Muscle layer of duodenum (tissue), 2 donors: ENCODE data around the gene SETBP1.

Experiments
- H3K27ac ChIP-seq: one replicate; pipeline ENCODE4 v1.7.0; 2013; ENCODE audit warnings: mild to moderate bottlenecking, low read length
- H3K27me3 ChIP-seq: one replicate; pipeline ENCODE4 v1.7.0; 2013; ENCODE audit warnings: low read depth, mild to moderate bottlenecking, control low read depth, low read length
- H3K36me3 ChIP-seq, 2 donors: one replicate each; pipeline ENCODE4 v1.7.0; 2013; ENCODE audit warnings: low read length in 2 of 2, control low read depth in 1 of 2, mild to moderate bottlenecking in 1 of 2; ENCODE audit not compliant: insufficient read depth in 2 of 2, control insufficient read depth in 1 of 2
- H3K4me1 ChIP-seq, 2 donors: one replicate each; pipeline ENCODE4 v1.7.0; 2013; ENCODE audit warnings: low read length in 2 of 2, mild to moderate bottlenecking in 2 of 2, control low read depth in 1 of 2, moderate library complexity in 1 of 2; ENCODE audit not compliant: insufficient read depth in 2 of 2, control insufficient read depth in 1 of 2
- H3K4me3 ChIP-seq, 2 donors: one replicate each; pipeline ENCODE4 v1.7.0; 2013; ENCODE audit warnings: low read length in 2 of 2, low read depth in 1 of 2, mild to moderate bottlenecking in 1 of 2
- H3K9me3 ChIP-seq, 2 donors: one replicate each; pipeline ENCODE4 v1.7.0; 2013; ENCODE audit warnings: low read length in 2 of 2, control low read depth in 1 of 2, mild to moderate bottlenecking in 1 of 2; ENCODE audit not compliant: control insufficient read depth in 1 of 2
- donor health status: healthy.

Gene SETBP1

DNA sequence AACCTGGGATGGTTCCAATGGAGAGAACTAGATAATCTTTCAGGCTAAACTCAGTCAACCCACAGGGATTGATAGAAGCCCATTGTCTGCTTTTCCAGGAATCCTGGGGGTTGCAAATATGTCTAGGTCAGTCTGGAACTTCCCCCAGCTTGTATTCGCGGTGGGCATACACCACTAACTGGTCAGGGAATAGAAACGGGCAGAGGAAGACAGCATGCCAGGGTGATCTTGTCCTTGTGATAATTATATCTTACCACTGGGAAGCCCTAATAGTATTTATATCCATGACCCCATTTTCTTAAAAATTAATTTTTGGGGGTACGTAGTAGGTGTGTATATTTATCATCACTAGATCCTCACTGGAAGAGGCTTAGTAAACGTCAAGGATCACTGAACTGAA is 101.9 kb downstream of the SETBP1 start:
- Histone ChIP-seq H3K27me3 (no peaks in the 10 kb centered on the region), H3K27ac (no peak overlapping the region), H3K4me1 (peaks cover 10 to 42% of the 10 kb centered on the region in 2 donors), H3K9me3 (no peaks in the 10 kb centered on the region), H3K36me3 (no peaks in the 10 kb centered on the region), H3K4me3 (no peak overlapping the region)

- peaks cover 10 to 39% of the 10 kb centered on the region in 2 donors for H3K4me1 ChIP-seq
- H3K9me3 ChIP-seq = no peaks in the 10 kb centered on the region
- no peak overlapping the region for H3K27ac ChIP-seq
- no peak overlapping the region for H3K4me3 ChIP-seq
- no peaks in the 10 kb centered on the region for H3K36me3 ChIP-seq
- no peaks in the 10 kb centered on the region for H3K27me3 ChIP-seq
Observed at GRCh38 chr18:44783371-44783770, 102.7 kb downstream of the SETBP1 start.

- H3K27ac ChIP-seq = no peak overlapping the region
- peaks cover 15 to 45% of the 10 kb centered on the region in 2 donors for H3K4me1 ChIP-seq
- no peaks in the 10 kb centered on the region for H3K27me3 ChIP-seq
- H3K36me3 ChIP-seq = no peaks in the 10 kb centered on the region
- no peaks in the 10 kb centered on the region for H3K9me3 ChIP-seq
- H3K4me3 ChIP-seq = no peak overlapping the region
Observed at GRCh38 chr18:44786257-44786656, 105.6 kb downstream of the SETBP1 start.

- Histone ChIP-seq H3K4me3 (no peak overlapping the region), H3K36me3 (no peaks in the 10 kb centered on the region), H3K27me3 (no peaks in the 10 kb centered on the region), H3K4me1 (peaks cover 16 to 44% of the 10 kb centered on the region in 2 donors), H3K27ac (no peak overlapping the region), H3K9me3 (no peaks in the 10 kb centered on the region)
Observed at GRCh38 chr18:44786688-44787087, 106.0 kb downstream of the SETBP1 start.

- no peaks in the 10 kb centered on the region for H3K9me3 ChIP-seq
- H3K27me3 ChIP-seq = no peaks in the 10 kb centered on the region
- H3K36me3 ChIP-seq = no peaks in the 10 kb centered on the region
- peaks cover 16 to 54% of the 10 kb centered on the region in 2 donors for H3K4me1 ChIP-seq
- H3K4me3 ChIP-seq = no peak overlapping the region
- no peak overlapping the region for H3K27ac ChIP-seq
Observed at GRCh38 chr18:44788334-44788733, 107.6 kb downstream of the SETBP1 start.

GRCh38 chr18:44789710-44790109 is 109.0 kb downstream of the SETBP1 start:
- Histone ChIP-seq H3K27me3 (no peaks in the 10 kb centered on the region), H3K27ac (peak overlapping the region; percentile 84), H3K9me3 (no peaks in the 10 kb centered on the region), H3K4me3 (no peak overlapping the region), H3K4me1 (peaks cover 16 to 61% of the 10 kb centered on the region in 2 donors), H3K36me3 (no peaks in the 10 kb centered on the region)

- Histone ChIP-seq H3K27me3 (no peaks in the 10 kb centered on the region), H3K9me3 (no peaks in the 10 kb centered on the region), H3K4me1 (peaks cover 16 to 56% of the 10 kb centered on the region in 2 donors), H3K27ac (peak overlapping the region; percentile 84), H3K4me3 (no peak overlapping the region), H3K36me3 (no peaks in the 10 kb centered on the region)
Observed at GRCh38 chr18:44790860-44791259, 110.2 kb downstream of the SETBP1 start.

- Histone ChIP-seq H3K4me1 (peaks cover 16 to 53% of the 10 kb centered on the region in 2 donors), H3K4me3 (no peak overlapping the region), H3K9me3 (no peaks in the 10 kb centered on the region), H3K27ac (peak overlapping the region; percentile 84), H3K36me3 (no peaks in the 10 kb centered on the region), H3K27me3 (no peaks in the 10 kb centered on the region)
Observed at GRCh38 chr18:44791520-44791919, 110.8 kb downstream of the SETBP1 start.

GRCh38 chr18:44792456-44793061 is 111.9 kb downstream of the SETBP1 start:
- H3K36me3 ChIP-seq = no peaks in the 10 kb centered on the region
- H3K9me3 ChIP-seq = no peaks in the 10 kb centered on the region
- H3K27me3 ChIP-seq = no peaks in the 10 kb centered on the region
- peak overlapping the region; percentile 84 for H3K27ac ChIP-seq
- H3K4me3 ChIP-seq = no peak overlapping the region
- peaks cover 16 to 52% of the 10 kb centered on the region in 2 donors for H3K4me1 ChIP-seq

GRCh38 chr18:44793194-44793593 is 112.5 kb downstream of the SETBP1 start:
- Histone ChIP-seq H3K4me3 (no peak overlapping the region), H3K9me3 (no peaks in the 10 kb centered on the region), H3K27me3 (no peaks in the 10 kb centered on the region), H3K4me1 (peaks cover 16 to 50% of the 10 kb centered on the region in 2 donors), H3K36me3 (no peaks in the 10 kb centered on the region), H3K27ac (peak overlapping the region; percentile 84)

DNA sequence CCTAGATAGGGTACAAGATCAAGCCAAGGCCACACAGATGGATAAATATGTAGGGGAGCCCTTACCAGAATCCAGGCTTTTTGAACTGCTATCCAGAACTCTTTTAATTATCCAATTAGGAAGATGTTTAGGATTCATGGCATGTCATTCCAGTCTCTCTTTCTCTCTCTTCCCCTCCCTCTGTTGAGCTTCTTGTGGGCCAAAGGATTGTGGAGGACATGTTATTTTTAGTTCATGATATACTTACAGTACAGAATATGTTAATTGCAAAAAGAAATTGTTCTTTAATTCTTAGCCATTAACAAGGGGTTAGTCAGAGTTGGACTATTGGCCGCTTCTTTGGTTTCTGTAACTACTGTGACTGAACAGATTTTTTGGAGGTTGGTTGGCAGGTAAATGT is 113.0 kb downstream of the SETBP1 start:
- peaks cover 16 to 46% of the 10 kb centered on the region in 2 donors for H3K4me1 ChIP-seq
- H3K27ac ChIP-seq = peak overlapping the region; percentile 84

DNA sequence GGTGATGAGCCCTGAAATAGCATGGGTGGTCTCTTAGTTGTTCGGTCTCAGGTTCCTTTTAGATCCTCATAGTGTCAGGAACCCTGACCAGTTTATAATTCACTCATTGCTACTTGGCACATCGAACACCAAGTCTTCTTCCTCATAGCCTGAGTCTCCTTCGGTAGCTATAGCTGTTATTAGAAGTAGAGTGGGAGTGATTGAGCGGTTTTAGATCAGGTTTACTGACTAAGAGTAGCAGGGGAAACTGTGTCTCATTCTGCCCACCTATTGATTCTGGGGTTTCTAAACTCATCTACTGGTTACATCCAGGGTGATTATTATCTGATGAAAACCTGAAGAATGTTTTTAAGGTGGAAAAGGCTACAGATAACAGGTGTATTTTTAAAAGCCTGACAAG is 114.6 kb downstream of the SETBP1 start:
- peaks cover 13 to 31% of the 10 kb centered on the region in 2 donors for H3K4me1 ChIP-seq
- no peaks in the 10 kb centered on the region for H3K36me3 ChIP-seq
- no peak overlapping the region for H3K4me3 ChIP-seq
- no peaks in the 10 kb centered on the region for H3K9me3 ChIP-seq
- no peaks in the 10 kb centered on the region for H3K27me3 ChIP-seq
- no peak overlapping the region for H3K27ac ChIP-seq

More for the DNA sequence above, 113.0 kb downstream of the SETBP1 start:
- no peaks in the 10 kb centered on the region for H3K27me3 ChIP-seq
- no peak overlapping the region for H3K4me3 ChIP-seq
- H3K36me3 ChIP-seq = no peaks in the 10 kb centered on the region
- no peaks in the 10 kb centered on the region for H3K9me3 ChIP-seq
